ENCODE results near the gene CREB3L1. TPM values are rescaled to one million over a fixed set of nuclear protein-coding genes. Genes with fewer than 3 reads are reported as not detected.
A peak's percentile ranks its signal among the peaks of the same experiment; 100 is the strongest.

The CREB3L1 gene
- total and polyA plus RNA-seq, 2 of the 13 experiments (the other 11 are each of a cell fraction or from before 2014, with no cell fraction given) = not detected

GRCh38 chr11:46242952-46243795 lies 34.3 kb upstream of the CREB3L1 start (continued):
- TF ChIP-seq CEBPG (CRISPR knock-in tag; IDR thresholded peaks at IDR 0.05) (peak; percentile 100), ZNF629 (CRISPR knock-in tag; conservative IDR thresholded peaks at IDR 0.05) (no peak), ZNF180 (CRISPR knock-in tag; IDR thresholded peaks at IDR 0.05; ENCODE audit: borderline replicate concordance, low read depth) (no peak), ZBTB38 (CRISPR knock-in tag; IDR thresholded peaks at IDR 0.05) (no peak; the same call in 1 of the 2 replicates), ARID3A (IDR thresholded peaks at IDR 0.05; ENCODE audit: low read depth, low read length) (no peak; the same call in 1 of the 2 replicates), ZNF136 (CRISPR knock-in tag; IDR thresholded peaks at IDR 0.05; ENCODE audit: low read depth) (0 out of 2 replicates have a peak, but pooled peaks have one; percentile 62), ZNF326 (CRISPR knock-in tag; IDR thresholded peaks at IDR 0.05; ENCODE audit: borderline replicate concordance) (no peak), CREB1 (IDR thresholded peaks at IDR 0.05) (no peak), CREB1 (CRISPR knock-in tag; IDR thresholded peaks at IDR 0.05) (no peak), KAT2B (IDR thresholded peaks at IDR 0.05; ENCODE audit: borderline replicate concordance, low read depth, low read length) (no peak), FOXK1 (CRISPR knock-in tag; IDR thresholded peaks at IDR 0.05; ENCODE audit: borderline replicate concordance, low read depth) (peak; percentile 41; the same call in 1 of the 2 replicates), BRF2 (CRISPR knock-in tag; IDR thresholded peaks at IDR 0.05) (no peak), ZBTB39 (CRISPR knock-in tag; IDR thresholded peaks at IDR 0.05) (no peak), ZNF790 (CRISPR knock-in tag; IDR thresholded peaks at IDR 0.05; ENCODE audit: borderline replicate concordance) (0 out of 2 replicates have a peak, but pooled peaks have one; percentile 36), ZNF274 (CRISPR knock-in tag; IDR thresholded peaks at IDR 0.05) (no peak; the same call in 1 of the 2 replicates), AGO2 (optimal IDR thresholded peaks at IDR 0.05; ENCODE audit: low read depth, low read length) (no peak), TCF12 (IDR thresholded peaks at IDR 0.05) (no peak), TCF12 (CRISPR knock-in tag; IDR thresholded peaks at IDR 0.05) (peak; percentile 83; the same call in 1 of the 2 replicates), POLR2A (IDR thresholded peaks at IDR 0.05; ENCODE audit: insufficient read depth in 1 of 2, low read depth in 2 of 2, low read length in 2 of 2) (peak; percentile 84 to 89), ZMYM4 (CRISPR knock-in tag; IDR thresholded peaks at IDR 0.05) (no peak; the same call in 1 of the 2 replicates)
- TF ChIP-seq, protein P1, sequence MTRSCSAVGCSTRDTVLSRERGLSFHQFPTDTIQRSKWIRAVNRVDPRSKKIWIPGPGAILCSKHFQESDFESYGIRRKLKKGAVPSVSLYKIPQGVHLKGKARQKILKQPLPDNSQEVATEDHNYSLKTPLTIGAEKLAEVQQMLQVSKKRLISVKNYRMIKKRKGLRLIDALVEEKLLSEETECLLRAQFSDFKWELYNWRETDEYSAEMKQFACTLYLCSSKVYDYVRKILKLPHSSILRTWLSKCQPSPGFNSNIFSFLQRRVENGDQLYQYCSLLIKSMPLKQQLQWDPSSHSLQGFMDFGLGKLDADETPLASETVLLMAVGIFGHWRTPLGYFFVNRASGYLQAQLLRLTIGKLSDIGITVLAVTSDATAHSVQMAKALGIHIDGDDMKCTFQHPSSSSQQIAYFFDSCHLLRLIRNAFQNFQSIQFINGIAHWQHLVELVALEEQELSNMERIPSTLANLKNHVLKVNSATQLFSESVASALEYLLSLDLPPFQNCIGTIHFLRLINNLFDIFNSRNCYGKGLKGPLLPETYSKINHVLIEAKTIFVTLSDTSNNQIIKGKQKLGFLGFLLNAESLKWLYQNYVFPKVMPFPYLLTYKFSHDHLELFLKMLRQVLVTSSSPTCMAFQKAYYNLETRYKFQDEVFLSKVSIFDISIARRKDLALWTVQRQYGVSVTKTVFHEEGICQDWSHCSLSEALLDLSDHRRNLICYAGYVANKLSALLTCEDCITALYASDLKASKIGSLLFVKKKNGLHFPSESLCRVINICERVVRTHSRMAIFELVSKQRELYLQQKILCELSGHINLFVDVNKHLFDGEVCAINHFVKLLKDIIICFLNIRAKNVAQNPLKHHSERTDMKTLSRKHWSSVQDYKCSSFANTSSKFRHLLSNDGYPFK (CRISPR knock-in tag; IDR thresholded peaks at IDR 0.05; ENCODE audit: borderline replicate concordance) = peak; percentile 62
- TF ChIP-seq, protein P2, sequence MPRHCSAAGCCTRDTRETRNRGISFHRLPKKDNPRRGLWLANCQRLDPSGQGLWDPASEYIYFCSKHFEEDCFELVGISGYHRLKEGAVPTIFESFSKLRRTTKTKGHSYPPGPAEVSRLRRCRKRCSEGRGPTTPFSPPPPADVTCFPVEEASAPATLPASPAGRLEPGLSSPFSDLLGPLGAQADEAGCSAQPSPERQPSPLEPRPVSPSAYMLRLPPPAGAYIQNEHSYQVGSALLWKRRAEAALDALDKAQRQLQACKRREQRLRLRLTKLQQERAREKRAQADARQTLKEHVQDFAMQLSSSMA (CRISPR knock-in tag; IDR thresholded peaks at IDR 0.05) = no peak
